Hematopoietic multipotent progenitor cell treated with erythropoietin and hydrocortisone succinate and interleukin-3 and kit ligand, for 6 days (in vitro differentiated cells): ENCODE measurements around the gene UBE2Q2.
"Not testable (repeated sequence)": the region's sequence is repeated elsewhere in the genome, so short reads cannot be mapped to it uniquely, and the experiment has no call there.

Experiments
- DNase-seq: peaks from one replicate; pipeline ENCODE4 v3.0.0-alpha.2; 2015

UBE2Q2 gene

GRCh38 chr15:75827691-75828090, 15.6 kb upstream of the UBE2Q2 start:
- no peak for DNase-seq

GRCh38 chr15:75828429-75828828, 14.8 kb upstream of the UBE2Q2 start:
- no peak for DNase-seq

GRCh38 chr15:75830910-75831805, 12.1 kb upstream of the UBE2Q2 start:
- DNase-seq: peak; percentile 55

- DNase-seq: no peak
Observed at GRCh38 chr15:75831806-75832102, 11.5 kb upstream of the UBE2Q2 start.

GRCh38 chr15:75832114-75832513, 11.1 kb upstream of the UBE2Q2 start:
- no peak for DNase-seq

GRCh38 chr15:75834021-75834420, 9.2 kb upstream of the UBE2Q2 start:
- no peak for DNase-seq

GRCh38 chr15:75835990-75836958, 7.0 kb upstream of the UBE2Q2 start:
- DNase-seq: peak; percentile 56

- peak; percentile 67 for DNase-seq
Observed at GRCh38 chr15:75836959-75837334, 6.3 kb upstream of the UBE2Q2 start.

GRCh38 chr15:75840659-75841058, 2.6 kb upstream of the UBE2Q2 start:
- no peak for DNase-seq

GRCh38 chr15:75841626-75842025, 1.6 kb upstream of the UBE2Q2 start:
- DNase-seq: peak; percentile 80

- peak; percentile 61 for DNase-seq
Observed at GRCh38 chr15:75843678-75844581, 683 bp downstream of the UBE2Q2 start.

- DNase-seq: no peak
Observed at GRCh38 chr15:75844629-75845335, 1.5 kb downstream of the UBE2Q2 start.

GRCh38 chr15:75849167-75849566, 5.9 kb downstream of the UBE2Q2 start:
- DNase-seq: no peak

GRCh38 chr15:75850708-75851107, 7.5 kb downstream of the UBE2Q2 start:
- DNase-seq: no peak

- not testable (repeated sequence) for DNase-seq
Observed at GRCh38 chr15:75851566-75851965, 8.3 kb downstream of the UBE2Q2 start.

GRCh38 chr15:75857886-75858285, 14.6 kb downstream of the UBE2Q2 start:
- DNase-seq: no peak

GRCh38 chr15:75861750-75862402, 18.6 kb downstream of the UBE2Q2 start:
- no peak for DNase-seq

GRCh38 chr15:75862796-75863195, 19.5 kb downstream of the UBE2Q2 start:
- no peak for DNase-seq

- peak; percentile 71 for DNase-seq
Observed at GRCh38 chr15:75864213-75865059, 21.2 kb downstream of the UBE2Q2 start.

GRCh38 chr15:75866045-75866444, 22.8 kb downstream of the UBE2Q2 start:
- DNase-seq: not testable (repeated sequence)

GRCh38 chr15:75866916-75867315, 23.7 kb downstream of the UBE2Q2 start:
- DNase-seq: no peak
